Ovary (tissue), 9 donors: ENCODE data around the gene RNGTT. TPM values are rescaled to one million over a fixed set of nuclear protein-coding genes. Genes with fewer than 3 reads are reported as not detected.

ENCODE experiments used
- DNase-seq, 5 donors: peaks; one replicate each; pipeline ENCODE4 v3.0.0-alpha.2; 2019 to 2020
- H3K27ac ChIP-seq, 2 donors: fragments of 200-600 bp; one replicate each; pipeline versions ENCODE4 v1.5.1 to v1.8.0; 2019 to 2022
- H3K27me3 ChIP-seq: fragments of 200-600 bp; one replicate; pipeline ENCODE4 v1.8.0; 2022
- H3K36me3 ChIP-seq: fragments of 200-600 bp; sonication (generic); one replicate; pipeline ENCODE4 v1.5.1; 2019
- H3K4me1 ChIP-seq: one replicate; pipeline ENCODE4 v1.8.1; 2013; ENCODE audit warnings: mild to moderate bottlenecking, moderate library complexity; ENCODE audit not compliant: insufficient read depth
- H3K4me3 ChIP-seq: fragments of 200-600 bp; sonication (generic); one replicate; pipeline ENCODE4 v1.5.1; 2017
- H3K9me3 ChIP-seq, 2 donors: fragments of 200-600 bp in 1 of 2; sonication (generic) in 1 of 2; one replicate each; pipeline versions ENCODE4 v1.5.1 to v1.8.1; 2013 to 2019; ENCODE audit warnings: mild to moderate bottlenecking in 1 of 2, moderate library complexity in 1 of 2
- EP300 ChIP-seq: sonication (generic); formaldehyde crosslinking; IDR thresholded peaks from one replicate; pipeline ENCODE4 v1.6.1; 2017; ENCODE audit warnings: antibody characterized with exemption
- POLR2A ChIP-seq: fragments of 450-650 bp; IDR thresholded peaks from one replicate; pipeline ENCODE4 v1.6.1; 2017; ENCODE audit warnings: antibody characterized with exemption, mild to moderate bottlenecking, moderate library complexity
- WGBS, 3 donors: extraction: QIAGEN DNeasy Blood & Tissue Kit in 1 of 3; methylation state at CpG; one replicate each; pipeline versions ENCODE4 v1.1.5 to v1.1.7; 2013 to 2017; 5-methylcytosine and 5-hydroxymethylcytosine counted together
- intact Hi-C, 4 donors: fragments of 100-400 bp; cut with DNase I; formaldehyde crosslinking; loops; one replicate each; pipeline versions ENCODE4 v1.11.0 to v1.15.1; 2022 to 2023
- polyA plus RNA-seq, 2 donors: library from polyadenylated mRNA; stranded (reverse); fragments of 200-250 nt in 1 of 2; fragments of 350-450 nt in 1 of 2; fragmentation: Illumina TruSeq in 1 of 2; extraction: RNeasy Lipid Tissue Mini Kit (QIAGEN cat#74804) in 1 of 2; gene quantifications; one replicate each; pipeline ENCODE4 v1.2.3, GENCODE V29; 2013 to 2014
- total RNA-seq, 7 donors: library from RNA; depleted of rRNA in 2 of 7; stranded (reverse); fragments of >200 nt in 2 of 7; fragmentation: NEBNext Ultra II Directional in 3 of 7; extraction: Animal tissue kit (Norgen Biotek cat#: 25700) in 3 of 7; gene quantifications; one replicate each; pipeline versions ENCODE4 v1.1.0 to v1.2.4, GENCODE V29; 2016 to 2023
- TF ChIP-seq, protein P1 (sequence below), 3 donors: fragments of 450-650 bp in 2 of 3; fragments of 200-600 bp in 1 of 3; IDR thresholded peaks; one replicate each; pipeline versions ENCODE4 v1.5.1 to v1.8.0; 2016 to 2022; ENCODE audit warnings: antibody characterized with exemption in 3 of 3, mild to moderate bottlenecking in 1 of 3
- donor health status: DM: no; HTN: no; CAD: no; lungs with moderate emphysema.
- donor health status: DM: no; HTN: no; CAD: no.
- donor health status: Bipolar disorder and iron deficiency.
- donor health status: DM: yes; HTN: yes; CAD: no.
- donor health status: DM: no; HTN: no; CAD: no.
- donor health status: DM: yes; HTN: yes; CAD: no.

RNGTT gene
- total and polyA plus RNA-seq, 9 donors = 3.9 to 17.9 (median 10.5) TPM

DNA sequence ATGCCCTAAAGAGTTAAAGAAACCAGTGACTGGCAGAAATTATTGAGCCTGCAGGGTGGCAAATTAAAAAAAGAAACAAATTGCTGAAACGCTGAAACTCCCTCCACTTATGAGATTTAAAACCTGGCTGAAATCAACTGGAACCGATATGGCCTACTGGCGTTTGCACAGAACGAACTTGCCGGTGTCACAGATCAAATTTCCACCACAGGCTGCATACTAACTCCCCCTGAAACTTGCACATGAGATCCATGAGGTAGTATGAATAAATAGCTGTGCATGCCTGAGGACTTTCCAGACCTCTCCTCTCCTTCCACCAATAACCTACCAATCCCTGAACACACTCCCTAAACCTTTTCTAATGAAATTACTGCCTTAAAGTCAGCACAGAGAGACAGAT, 150.4 kb downstream of the RNGTT start:
- Histone ChIP-seq H3K36me3 (no peaks in the 10 kb centered on the region), H3K4me3 (no peak overlapping the region), H3K4me1 (no peaks in the 10 kb centered on the region), H3K27ac (no peak overlapping the region), H3K9me3 (no peaks in the 10 kb centered on the region), H3K27me3 (no peaks in the 10 kb centered on the region)
- no peak for TF ChIP-seq POLR2A
- TF ChIP-seq EP300 = no peak
- TF ChIP-seq, protein P1, sequence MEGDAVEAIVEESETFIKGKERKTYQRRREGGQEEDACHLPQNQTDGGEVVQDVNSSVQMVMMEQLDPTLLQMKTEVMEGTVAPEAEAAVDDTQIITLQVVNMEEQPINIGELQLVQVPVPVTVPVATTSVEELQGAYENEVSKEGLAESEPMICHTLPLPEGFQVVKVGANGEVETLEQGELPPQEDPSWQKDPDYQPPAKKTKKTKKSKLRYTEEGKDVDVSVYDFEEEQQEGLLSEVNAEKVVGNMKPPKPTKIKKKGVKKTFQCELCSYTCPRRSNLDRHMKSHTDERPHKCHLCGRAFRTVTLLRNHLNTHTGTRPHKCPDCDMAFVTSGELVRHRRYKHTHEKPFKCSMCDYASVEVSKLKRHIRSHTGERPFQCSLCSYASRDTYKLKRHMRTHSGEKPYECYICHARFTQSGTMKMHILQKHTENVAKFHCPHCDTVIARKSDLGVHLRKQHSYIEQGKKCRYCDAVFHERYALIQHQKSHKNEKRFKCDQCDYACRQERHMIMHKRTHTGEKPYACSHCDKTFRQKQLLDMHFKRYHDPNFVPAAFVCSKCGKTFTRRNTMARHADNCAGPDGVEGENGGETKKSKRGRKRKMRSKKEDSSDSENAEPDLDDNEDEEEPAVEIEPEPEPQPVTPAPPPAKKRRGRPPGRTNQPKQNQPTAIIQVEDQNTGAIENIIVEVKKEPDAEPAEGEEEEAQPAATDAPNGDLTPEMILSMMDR (IDR thresholded peaks at IDR 0.05) = no peak
- WGBS, 3 donors = 47 to 73% (median 61%) methylated on average over 5 of the region's 5 CpGs
- intact Hi-C loops = no loop called here
- no peak for DNase-seq

DNA sequence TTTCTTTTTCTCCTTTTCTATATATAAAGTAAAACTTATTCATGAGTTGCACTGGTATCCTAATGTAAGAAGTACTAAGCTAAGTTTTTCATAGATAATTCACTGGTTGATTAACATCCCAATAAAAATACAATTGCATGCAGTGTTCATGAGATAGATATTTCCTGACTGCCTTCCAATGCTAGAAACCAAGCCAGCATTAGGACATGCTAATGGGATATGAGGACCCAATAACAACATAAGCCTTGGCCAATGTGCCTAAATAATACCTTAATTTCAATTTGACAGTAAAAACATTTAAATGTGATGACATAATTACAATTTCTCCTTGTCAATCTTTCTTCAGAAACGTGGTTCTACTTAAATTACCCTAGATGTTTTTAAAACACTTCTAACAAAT, 152.7 kb downstream of the RNGTT start:
- no peaks in the 10 kb centered on the region for H3K4me1 ChIP-seq
- intact Hi-C loops = no loop called here
- H3K9me3 ChIP-seq = no peaks in the 10 kb centered on the region
- H3K27me3 ChIP-seq = no peaks in the 10 kb centered on the region
- DNase-seq = no peak
- H3K36me3 ChIP-seq = no peaks in the 10 kb centered on the region
- no peak for TF ChIP-seq EP300
- no peak for TF ChIP-seq POLR2A
- TF ChIP-seq, protein P1 (IDR thresholded peaks at IDR 0.05) = no peak
- WGBS, 3 donors = 60 to 63% (median 61%) methylated on average over 1 of the region's 1 CpG
- H3K4me3 ChIP-seq = no peak overlapping the region
- H3K27ac ChIP-seq = no peak overlapping the region

DNA sequence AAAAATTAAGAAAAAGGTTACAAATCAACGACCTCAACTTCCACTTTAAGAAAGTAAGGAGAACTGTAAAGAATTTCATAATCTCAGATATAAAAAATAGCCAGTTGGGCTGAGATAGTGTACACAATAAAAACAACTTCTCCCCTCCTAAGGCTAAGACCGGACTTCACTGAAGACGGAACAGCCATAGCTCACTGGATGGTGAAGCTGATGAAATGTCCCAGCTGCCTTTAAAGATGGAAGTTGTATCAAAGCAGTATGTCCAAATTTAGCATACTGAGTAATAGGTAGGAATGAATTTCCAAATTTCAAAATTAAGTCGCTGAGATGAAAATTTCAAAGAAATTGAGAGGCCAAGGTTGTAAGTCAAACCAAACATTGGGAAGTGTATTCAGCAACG, 153.3 kb downstream of the RNGTT start:
- TF ChIP-seq POLR2A = no peak
- TF ChIP-seq EP300 = no peak
- TF ChIP-seq, protein P1 (IDR thresholded peaks at IDR 0.05) = no peak
- Histone ChIP-seq H3K4me3 (no peak overlapping the region), H3K27ac (no peak overlapping the region), H3K27me3 (no peaks in the 10 kb centered on the region), H3K36me3 (no peaks in the 10 kb centered on the region), H3K9me3 (no peaks in the 10 kb centered on the region), H3K4me1 (no peaks in the 10 kb centered on the region)
- DNase-seq = no peak
- intact Hi-C loops = no loop called here
- 84 to 90% (median 84%) methylated on average over 5 of the region's 5 CpGs for WGBS, 3 donors

DNA sequence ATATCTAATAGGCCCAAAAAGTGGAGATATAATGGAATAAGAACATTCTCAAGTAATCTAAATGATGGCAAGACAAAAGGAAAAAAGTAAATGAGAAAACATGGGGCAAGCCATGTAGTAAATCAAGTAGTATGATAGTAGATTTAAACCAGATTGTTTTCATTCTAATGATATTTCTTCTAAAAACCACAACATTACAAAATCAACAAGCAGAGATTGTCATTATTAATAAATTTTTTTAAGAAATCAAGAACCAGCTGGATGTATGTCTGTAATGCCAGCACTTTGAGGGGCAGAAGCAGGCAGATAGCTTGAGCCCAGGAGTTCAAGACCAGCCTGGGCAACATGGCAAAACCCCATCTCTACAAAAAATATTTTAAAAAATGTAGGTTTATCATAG, 155.0 kb downstream of the RNGTT start:
- intact Hi-C loops = no loop called here
- Histone ChIP-seq H3K4me1 (no peaks in the 10 kb centered on the region), H3K36me3 (no peaks in the 10 kb centered on the region), H3K9me3 (no peaks in the 10 kb centered on the region), H3K27ac (no peak overlapping the region), H3K4me3 (no peak overlapping the region), H3K27me3 (no peaks in the 10 kb centered on the region)
- DNase-seq = no peak
- TF ChIP-seq POLR2A = no peak
- TF ChIP-seq, protein P1 (IDR thresholded peaks at IDR 0.05) = no peak
- TF ChIP-seq EP300 = no peak

DNA sequence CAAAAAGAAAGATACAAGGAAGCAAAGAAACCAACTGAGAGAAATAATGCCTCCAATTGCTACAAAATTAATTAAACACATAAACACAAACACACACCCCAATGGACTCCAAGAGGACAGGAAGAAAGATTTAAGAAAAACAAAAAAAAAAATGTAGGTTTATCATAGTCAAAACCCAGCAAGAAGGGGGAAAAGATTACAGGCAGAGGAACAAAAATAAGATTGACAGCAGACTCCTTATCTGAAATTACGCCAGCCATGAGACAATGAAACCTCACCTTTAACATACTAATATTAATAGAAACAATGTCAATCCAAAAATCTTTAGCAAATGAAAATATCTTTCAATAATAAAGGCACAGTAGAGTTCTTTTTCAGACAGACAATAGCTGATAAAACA, 155.8 kb downstream of the RNGTT start:
- no peaks in the 10 kb centered on the region for H3K9me3 ChIP-seq
- DNase-seq = no peak
- H3K4me3 ChIP-seq = no peak overlapping the region
- WGBS, 3 donors = 87 to 98% (median 96%) methylated on average over 1 of the region's 1 CpG
- intact Hi-C loops = no loop called here
- H3K36me3 ChIP-seq = no peaks in the 10 kb centered on the region
- H3K27ac ChIP-seq = no peak overlapping the region
- no peaks in the 10 kb centered on the region for H3K27me3 ChIP-seq
- no peaks in the 10 kb centered on the region for H3K4me1 ChIP-seq
- TF ChIP-seq, protein P1 (IDR thresholded peaks at IDR 0.05) = no peak
- TF ChIP-seq EP300 = no peak
- no peak for TF ChIP-seq POLR2A
